Measurements from ENCODE around the gene YPEL1.
"Not testable (repeated sequence)": the region's sequence is repeated elsewhere in the genome, so short reads cannot be mapped to it uniquely, and the experiment has no call there.

The YPEL1 gene

DNA sequence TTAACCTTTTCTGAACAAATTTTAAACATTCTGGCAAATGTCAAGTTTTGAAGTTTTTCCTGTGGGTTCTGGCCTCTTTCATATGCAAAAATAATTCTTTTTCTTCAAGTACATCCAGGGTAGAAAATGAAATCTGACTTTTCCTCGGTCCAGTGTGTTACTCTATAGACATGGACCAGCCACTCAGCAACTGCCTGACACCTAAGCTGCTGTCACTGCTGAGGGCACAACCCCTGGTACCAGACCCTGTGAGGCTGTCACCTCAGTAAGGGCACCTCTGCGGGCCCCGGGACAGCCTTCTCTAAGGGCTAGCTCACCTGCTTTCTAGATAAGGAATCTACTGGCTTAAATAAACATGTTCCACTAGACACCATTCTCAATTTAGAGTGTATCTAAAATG is 36.0 kb downstream of the YPEL1 start:
- DNase-seq (ENCODE audit: low read depth, low spot score) = no peak

DNA sequence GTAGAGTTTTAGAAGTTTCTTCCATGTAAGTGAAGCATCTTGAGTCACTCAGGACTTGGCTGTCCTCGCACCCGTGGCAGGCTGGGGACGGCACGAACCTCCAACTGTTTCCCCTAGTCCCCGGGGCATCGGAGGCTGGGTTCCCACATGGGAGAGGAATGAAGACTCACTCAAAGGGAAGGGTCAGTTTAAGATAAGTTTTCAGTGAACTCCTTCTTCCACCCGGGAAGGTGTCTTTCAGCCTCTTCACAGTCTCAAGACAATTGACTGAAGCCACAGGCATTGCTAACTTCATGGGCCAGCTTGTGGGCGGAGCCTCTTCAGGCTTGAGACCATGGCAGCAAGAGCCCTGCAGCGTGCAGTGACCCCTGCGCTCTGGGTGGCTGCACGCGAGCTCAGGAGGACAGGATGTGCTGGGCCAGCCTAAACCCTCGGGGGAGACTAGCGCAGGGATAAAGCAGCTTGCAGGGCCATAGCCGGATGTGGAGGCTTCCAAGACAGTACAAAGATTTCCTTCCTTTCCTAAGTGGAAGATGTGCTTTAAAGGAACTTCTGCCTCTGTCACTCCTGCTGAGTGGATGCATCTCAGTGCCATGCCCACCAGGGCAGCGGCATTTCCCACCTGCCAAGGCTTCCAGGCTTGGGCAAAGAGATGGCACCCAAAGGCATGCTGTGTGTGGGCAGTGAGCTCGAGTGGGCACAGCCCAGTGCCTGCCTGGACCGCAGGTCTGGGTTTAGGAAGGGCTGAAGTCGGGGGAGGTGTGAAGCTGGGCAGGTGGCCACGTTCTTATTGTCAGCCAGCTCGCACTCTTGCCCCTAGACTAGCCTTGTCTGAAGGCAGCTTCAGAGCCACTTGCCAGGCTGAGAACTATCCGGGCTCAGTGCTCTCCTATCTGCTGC is 36.9 kb downstream of the YPEL1 start:
- DNase-seq (ENCODE audit: low read depth, low spot score) = peak; percentile 32

DNA sequence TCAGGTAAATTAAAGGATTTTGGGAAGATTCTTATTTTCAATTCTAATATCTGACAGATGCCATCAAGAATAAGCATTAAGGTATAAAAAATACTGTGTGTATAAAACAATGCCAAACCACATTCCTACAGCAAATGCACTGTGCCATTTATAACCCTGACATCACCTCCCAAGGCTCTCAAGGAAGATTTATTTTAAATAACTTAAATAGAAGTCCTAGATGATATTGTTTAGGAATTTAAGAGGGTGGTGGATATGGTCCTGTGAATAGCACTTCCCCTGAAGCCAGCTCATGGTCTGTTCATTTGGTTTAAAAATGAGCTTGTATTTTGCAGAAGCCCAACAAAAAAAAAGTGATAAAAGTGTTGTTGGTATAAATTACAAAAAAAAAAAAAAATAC is 37.7 kb downstream of the YPEL1 start:
- DNase-seq (ENCODE audit: low read depth, low spot score) = no peak

DNA sequence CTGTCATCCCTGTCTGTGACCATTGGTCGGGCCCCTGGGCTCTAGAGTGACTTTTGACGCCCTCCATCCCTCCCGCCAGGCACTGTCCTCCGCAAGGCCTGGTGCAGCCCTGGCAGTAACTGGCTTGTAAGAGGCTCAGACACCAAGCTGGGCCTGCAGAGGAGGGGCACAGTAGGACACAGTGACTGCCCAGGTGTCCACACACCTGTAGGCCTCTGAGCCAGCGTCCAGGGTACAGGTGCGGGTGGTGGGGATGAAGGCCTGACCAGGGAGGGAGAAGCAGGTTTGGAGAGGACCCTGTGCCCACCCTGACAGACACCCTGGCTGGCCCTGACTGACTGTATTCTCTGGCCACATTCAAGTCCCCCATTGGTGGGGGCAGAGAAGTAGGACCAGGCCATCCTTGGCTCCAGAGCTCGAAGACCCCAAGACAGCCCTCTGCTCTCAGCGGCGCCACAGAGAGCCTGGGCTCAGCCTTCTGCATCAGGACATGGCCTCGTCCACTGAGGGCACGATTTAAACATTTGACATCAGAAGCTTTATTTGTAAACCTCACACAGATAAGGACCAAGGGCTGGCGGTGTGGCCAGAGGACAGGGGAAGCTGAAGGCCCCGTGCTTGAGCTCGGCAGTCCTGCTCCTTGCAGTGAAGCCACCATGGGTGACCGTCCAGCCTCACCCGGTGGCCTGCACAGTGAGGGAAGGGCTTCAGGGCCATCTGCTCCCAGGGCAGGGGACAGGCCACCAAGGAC is 38.4 kb downstream of the YPEL1 start:
- DNase-seq (ENCODE audit: low read depth, low spot score) = no peak

DNA sequence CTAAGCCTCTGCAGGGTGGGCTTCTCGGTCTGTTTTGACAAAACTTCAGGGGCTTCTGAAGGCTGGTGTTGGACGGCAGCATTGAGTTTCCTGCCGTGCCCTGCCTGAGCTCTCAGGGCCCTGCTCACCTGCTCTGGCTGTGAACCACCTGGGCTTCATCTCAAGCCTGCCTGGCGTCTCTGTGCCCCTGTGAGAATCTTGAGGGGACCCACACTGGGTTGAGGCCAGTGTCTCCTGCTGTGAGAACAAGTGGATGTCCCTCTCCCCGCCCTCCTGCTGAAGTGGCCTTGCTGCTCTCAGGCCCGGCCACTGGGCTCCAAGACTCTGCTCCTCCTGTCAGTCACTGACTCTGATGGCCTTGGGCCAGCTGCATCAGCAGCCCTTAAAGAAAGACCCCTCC is 39.5 kb downstream of the YPEL1 start:
- no peak for DNase-seq (ENCODE audit: low read depth, low spot score)

DNA sequence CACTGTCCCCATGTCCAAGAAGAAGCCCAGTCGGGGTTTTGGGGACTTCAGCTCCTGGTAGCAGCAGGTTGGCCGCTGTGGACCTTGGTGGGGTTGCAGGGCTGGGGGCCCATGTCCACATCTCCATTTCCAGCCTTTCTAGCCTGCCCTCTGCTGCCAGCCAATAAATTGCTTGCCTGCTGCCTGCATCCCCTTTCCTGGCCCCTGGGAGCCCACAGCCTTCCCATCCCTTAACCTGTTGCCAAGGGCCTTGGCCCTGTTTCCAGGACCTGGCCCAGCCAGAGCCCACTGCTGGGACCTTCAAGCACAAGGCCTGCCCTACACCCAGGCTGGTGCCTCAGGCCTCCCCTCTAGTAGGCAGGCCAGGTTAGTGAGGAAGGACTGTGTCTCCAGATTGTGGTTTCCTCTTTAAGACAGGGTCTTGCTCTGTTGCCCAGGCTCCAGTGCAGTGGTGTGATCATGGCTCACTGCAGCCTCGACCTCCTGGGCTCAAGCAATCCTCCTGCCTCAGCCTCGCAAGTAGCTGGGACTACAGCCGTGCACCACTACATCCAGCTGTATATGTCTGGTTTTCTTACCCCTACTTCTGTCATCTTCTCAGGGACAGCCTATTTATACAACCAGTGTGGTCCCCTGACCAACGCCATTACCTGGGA is 40.0 kb downstream of the YPEL1 start:
- no peak for DNase-seq (ENCODE audit: low read depth, low spot score)

DNA sequence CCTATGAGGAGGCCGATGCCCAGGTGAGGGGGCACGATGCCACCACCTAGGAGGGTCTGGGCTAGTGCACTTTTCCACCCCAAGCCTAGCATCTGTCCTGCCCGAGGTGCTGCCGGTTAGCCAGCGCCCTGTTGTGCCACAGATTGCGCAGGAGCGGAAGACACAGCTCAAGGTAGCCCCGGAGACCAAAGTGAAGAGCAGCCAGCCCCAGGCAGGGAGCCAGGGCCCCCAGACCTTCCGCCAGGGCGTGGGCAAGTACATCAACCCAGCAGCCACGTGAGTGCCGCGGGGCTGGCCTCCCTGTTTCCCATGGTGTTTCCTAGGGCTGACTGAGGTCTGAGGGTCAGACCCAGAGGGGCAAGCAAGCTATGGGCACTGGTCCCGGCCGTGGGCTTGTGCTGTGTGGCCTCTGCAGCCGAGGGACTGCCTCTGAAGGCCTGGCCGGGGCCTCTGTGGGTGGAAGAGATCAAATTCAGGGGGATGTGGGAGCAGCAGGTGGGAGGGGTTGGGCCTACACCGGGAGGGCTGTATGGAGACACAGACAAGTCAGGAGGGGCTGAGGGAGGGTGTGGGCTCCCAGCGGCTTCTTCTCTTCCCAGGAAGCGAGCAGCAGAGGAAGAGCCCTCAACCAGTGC is 40.7 kb downstream of the YPEL1 start:
- DNase-seq (ENCODE audit: low read depth, low spot score) = no peak

DNA sequence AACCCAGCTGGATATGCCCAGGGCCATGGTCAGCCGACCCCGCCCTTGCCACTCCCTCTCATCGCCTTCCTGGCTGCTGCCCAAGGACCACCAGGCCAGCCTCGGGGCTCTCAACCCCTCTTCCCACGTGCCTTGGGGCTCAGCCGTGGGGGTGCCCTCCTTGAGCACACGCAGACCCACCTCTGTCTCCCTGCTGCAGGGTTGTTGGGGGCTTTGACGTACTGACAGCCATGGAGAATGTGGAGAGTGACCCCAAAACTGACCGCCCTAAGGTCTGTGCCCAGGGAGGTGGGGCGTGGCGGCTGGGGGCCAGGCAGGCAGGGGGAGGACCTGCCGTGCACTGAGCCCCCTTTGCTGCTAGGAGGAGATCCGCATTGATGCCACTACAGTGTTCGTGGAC is 41.2 kb downstream of the YPEL1 start:
- no peak for DNase-seq (ENCODE audit: low read depth, low spot score)

DNA sequence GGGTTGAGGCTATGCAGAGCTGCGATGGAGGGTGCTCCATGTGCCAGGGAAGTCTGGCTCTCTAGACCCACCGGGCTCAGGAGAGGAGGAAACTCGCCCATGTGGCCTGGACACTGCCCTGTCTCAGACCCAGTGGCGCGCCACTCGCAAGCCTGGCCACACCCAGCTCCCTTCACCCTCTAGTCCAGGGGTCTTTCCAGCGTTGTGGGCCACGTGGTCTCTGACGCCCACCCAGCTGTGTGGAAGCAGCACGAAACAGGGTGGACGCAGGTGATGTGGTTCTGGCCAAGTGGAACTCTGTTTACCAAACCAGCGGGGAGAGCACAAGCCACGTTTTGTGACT is 41.6 kb downstream of the YPEL1 start:
- no peak for DNase-seq (ENCODE audit: low read depth, low spot score)

DNA sequence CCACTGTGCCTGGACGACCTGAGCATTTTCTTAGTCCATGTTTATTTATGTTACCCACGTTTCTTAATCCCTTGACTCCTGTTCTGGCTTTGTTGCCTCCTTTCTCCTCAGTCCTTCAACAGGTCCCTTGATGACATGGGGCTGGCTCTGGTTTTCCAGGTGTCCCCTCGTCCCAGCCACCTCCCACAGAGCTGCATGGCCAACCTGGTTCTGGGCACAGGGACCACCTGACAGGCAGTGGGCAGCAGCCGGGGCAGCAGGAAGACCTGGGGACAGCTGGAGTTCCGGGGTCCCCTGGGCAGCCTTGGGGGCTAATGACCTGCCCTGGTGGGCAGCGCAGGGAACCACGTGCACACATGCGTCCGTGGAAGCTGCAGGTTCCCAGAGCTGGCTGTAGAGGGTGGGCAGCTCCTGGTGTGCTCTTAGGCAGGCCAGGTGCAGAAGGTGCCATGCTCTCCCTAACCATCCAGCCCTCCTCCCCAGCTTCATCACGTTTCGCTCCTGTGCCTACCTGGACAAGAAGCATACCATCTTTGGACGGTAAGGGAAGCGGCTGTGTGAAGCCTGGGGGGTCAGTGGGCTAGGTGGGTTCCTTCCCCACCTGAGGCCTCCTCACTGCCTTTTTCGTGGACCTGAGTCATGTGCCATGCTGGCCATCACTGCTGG is 42.1 kb downstream of the YPEL1 start:
- DNase-seq (ENCODE audit: low read depth, low spot score) = no peak

DNA sequence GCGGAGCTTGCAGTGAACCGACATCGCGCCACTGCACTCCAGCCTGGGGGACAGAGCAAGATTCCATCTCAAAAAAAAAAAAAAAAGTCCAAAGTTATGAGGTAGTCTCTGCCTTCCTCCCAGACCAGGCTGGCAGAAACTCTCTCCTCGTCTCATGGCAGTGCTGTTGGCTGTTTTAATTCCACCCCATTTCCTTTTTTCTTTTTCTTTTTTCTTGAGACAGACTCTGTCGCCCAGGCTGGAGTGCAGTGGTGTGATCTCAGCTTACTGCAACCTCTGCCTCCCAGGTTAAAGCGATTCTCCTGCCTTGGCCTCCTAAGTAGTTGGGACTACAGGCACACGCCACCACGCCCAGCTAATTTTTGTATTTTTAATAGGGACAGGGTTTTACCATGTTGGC is 42.7 kb downstream of the YPEL1 start:
- not testable (repeated sequence) for DNase-seq (ENCODE audit: low read depth, low spot score)

DNA sequence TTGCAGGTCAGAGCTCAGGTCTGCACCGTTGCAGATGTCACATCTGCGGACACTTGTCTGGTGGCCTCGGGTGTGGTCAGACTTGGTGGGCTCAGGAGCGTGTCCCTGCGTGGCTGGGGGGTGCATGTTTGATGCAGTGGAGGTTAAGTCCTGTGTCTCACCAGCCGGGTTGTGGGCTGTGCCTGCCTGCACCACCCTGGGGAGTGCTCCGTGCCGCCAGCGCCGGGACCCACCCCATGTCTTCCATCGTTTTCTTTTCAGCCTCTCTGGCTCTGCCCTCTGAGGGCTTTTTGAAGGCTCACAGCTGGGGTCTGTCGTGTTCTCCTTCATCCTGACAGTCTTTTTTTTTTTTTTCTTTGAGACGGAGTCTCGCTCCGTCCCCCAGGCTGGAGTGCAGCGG is 43.8 kb downstream of the YPEL1 start:
- DNase-seq (ENCODE audit: low read depth, low spot score) = no peak

DNA sequence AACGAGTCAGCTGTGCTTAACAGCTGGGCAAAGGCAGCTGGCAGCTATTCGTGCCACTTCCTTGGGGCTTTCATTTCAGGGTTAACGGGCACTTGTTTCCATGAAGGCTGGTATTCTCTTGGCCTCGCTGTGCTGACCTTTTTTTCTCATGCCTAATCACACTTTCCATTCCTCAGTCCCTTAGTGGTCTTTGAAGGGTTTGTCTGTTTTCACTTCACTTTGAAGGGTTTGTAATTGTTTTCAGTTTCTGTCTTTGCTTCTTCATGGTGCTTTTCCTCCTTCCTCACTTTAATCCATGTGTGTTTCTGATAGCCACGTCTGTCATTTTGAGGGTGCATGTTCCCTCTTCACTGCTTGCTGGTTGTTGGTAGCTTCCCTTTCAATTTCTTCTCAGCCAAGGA is 45.2 kb downstream of the YPEL1 start:
- no peak for DNase-seq (ENCODE audit: low read depth, low spot score)

DNA sequence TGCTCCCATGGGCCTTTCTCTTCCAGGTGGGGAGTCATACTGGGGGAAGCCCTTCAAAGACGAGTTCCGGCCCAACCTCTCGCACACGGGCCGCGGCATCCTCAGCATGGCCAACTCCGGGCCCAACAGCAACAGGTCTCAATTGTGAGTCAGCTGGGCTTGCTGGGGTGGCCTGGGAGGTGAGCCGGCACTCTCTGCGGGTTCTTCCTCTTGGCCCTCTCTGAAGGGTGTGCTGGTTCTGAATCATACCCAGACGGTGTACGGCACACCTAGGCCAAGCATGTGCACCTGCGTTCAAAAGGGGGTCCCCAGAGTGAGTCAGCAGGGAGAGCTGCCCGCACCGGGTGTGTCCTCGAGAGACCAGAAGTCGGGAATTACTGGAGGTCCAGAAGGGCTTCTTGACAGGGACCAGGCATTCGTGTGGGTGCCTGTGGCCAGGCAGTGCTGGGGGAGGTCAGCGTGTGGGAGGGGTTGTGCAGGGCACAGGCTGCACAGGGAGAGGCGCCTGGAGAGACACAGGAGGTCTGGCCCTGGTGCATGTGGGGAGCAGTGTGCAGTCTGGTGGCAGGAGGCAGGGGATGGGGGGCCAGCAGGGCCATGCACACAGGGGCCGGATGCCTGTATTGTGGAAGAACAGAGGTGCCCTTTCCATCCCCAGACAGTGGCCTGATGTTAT is 46.8 kb downstream of the YPEL1 start:
- DNase-seq (ENCODE audit: low read depth, low spot score) = no peak

DNA sequence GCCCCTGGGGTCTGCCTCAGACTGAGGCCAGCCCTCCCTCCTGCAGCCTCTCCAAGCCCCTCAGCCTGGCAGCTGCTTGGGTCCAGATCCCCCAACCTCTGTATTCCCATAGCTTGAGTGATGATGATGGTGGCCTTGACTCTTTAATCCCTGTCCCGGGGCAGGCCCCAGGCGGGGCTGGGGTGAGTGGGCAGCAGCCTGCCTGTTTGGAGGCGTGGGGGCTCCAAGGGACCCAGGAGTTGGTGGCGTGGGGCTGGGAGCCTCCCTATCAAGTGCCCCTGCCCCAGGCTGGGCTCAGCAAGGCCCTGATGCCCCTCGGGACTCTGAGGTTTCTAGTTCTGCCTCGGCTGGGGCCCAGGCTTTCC is 47.3 kb downstream of the YPEL1 start:
- no peak for DNase-seq (ENCODE audit: low read depth, low spot score)

DNA sequence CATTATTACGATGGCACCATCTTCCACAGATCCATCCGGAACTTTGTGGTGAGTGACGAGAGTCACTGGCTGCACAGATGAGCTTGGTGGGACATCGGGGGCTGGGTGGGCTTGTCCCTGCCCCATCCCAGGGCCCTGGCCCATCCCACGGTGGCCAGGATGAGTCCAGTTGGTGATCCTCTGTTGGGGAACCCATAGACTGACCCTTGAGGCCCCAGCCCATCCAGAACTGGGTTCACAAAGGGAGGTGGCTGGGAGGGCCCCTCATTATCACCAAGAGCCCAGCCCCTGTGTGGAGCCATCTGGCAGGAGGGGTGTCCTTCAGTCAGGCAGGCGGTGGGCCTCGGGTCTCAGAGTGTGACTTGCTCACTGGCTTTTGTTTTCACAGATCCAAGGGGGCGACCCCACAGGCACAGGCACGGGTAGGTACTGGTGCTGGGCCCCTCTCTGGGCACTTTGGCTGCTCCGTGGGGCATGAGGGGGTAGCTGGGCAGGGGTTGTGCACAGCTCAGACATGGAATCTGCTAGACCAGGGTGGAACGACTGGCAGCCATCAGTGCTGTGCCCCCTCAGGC is 47.8 kb downstream of the YPEL1 start:
- DNase-seq (ENCODE audit: low read depth, low spot score) = no peak

DNA sequence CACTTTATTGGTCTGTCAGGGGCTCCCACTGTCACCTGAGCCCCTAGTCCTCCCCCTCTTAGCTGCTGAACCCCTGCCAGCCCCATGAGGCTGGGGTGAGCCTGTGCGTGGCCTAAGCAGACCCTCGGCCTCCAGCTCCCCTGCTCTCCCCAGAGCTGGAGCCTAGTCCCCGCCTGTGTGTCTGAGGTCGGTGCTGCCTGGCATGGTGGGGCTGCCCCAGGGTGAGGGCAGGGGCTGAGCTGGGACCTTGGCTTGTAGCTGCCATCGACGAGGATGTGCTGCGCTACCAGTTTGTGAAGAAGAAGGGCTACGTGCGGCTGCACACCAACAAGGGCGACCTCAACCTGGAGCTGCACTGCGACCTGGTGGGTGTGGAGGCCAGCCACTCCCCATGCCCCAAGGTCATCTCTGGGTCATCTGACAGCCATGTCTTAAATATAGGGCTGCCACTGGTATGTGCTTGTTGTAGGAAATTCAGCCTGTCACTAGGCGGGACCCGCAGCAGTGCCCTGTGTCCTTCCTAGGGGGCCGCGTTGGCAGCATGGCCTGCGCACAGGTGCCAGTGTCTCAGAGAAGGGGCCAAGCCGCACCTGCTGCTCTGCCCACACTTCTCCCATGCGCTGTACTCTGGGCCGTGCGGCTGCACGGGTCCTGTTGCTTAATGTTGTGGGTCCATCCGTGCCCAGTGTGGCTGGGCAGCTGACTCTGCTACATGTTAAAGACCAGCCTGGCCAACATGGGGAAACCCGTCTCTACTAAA is 48.8 kb downstream of the YPEL1 start:
- DNase-seq (ENCODE audit: low read depth, low spot score) = no peak

DNA sequence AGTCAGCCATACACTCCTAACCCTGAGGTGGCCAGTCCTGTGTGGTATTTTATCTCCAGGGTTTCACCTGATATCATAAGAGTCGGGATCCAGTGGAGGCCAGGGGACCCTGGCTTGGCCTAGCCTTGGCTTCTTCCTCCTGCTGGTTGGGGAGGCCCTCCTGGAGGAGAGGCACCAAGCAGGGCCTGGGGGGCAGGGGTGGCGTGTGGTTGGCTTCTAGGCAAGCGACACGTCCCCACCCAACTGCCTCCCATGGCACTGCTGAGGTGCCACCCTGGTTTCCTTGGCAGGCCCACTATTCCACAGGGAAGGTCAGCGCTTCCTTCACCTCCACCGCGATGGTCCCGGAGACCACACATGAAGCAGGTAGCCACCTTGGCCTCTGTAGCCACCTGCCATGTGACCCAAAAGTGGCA is 49.4 kb downstream of the YPEL1 start:
- DNase-seq (ENCODE audit: low read depth, low spot score) = no peak

DNA sequence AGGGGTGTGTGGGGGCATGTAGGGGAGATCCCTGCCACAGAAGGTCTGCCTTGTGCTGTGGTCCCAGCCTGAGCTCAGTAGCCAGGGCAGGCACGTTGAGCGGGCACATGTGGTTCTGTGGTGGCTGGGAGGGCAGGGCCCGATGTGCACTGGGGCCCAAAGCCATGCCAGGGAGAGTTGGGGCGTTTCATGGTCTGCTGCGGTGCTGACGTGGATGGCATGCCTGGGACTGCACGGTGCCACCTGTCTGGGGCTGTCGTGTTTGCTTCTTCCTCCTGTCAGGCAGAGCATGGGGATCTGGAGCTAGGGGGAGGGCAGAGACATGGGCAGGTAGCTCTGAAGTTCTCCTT is 50.5 kb downstream of the YPEL1 start:
- no peak for DNase-seq (ENCODE audit: low read depth, low spot score)

DNA sequence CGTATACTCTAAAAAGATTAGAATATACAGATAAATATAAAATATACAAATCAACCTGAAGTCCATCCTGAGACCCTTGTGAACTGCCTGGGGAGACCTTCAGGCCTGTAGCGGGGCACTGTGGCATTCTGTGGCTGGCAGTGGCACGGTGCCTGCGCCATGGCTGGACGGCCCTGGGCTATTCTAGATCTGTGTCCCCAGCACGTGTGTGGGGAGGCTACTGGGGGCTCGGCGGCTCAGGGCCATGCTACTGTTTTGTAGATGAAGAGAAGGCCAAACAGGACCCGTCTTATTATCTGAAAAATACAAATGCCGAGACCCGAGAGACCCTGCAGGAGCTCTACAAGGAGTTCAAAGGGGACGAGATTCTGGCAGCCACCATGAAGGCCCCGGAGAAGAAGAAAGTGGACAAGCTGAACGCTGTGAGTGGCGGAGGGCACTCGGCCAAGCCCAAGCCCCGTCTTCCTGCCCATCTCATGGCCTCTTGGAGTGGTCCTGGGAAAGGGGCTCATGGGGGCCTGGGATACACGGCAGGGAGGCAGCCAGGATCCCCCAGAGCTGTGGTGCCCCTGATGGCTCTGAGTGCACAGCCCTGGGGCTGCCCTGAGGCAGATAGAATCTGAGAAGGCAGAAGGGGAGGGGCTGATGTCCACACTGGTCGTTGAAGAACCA is 51.0 kb downstream of the YPEL1 start:
- no peak for DNase-seq (ENCODE audit: low read depth, low spot score)

Data from smooth muscle cell of the brain vasculature (primary cell).